GM12878 (cell line): Measurements from ENCODE around the gene ARL15. TPM values are rescaled to one million over a fixed set of nuclear protein-coding genes. Genes with fewer than 3 reads are reported as not detected.

Source experiments
- ATAC-seq: fragments of 200-7000 bp; cut with Tn5 transposase; 3 replicates; pipeline ENCODE4 v1.9.1; 2020; ENCODE audit warnings: mild to moderate bottlenecking, moderate library complexity
- BruUV-seq: library from RNA; stranded (reverse); fragments of 400-500 nt; replicated peaks from 2 replicates; lab custom pipeline; 2021; lab: Mats Ljungman, UMichigan
- CTCF ChIA-PET: fragments of 300-600 bp; sonication (Branson Sonifier 250); formaldehyde crosslinking; extraction: SDS; loops from one replicate; lab custom pipeline; 2021; ENCODE audit warnings: inconsistent platforms; lab: Yijun Ruan, JAX
- POLR2A ChIA-PET: fragments of 350-600 bp; formaldehyde crosslinking; extraction: SDS; loops from one replicate; lab custom pipeline; 2021; ENCODE audit warnings: inconsistent platforms; lab: Charles Lee
- RAD21 ChIA-PET: fragments of 300-600 bp; sonication (Branson Sonifier 250); formaldehyde crosslinking; loops from one replicate; lab custom pipeline; 2023; ENCODE audit warnings: antibody characterized with exemption; ENCODE audit not compliant: unreplicated experiment; lab: Charles Lee
- SMC1A ChIA-PET: fragments of 300-600 bp; sonication (Branson Sonifier 250); formaldehyde crosslinking; loops from one replicate; lab custom pipeline; 2023; ENCODE audit not compliant: unreplicated experiment, uncharacterized antibody; lab: Charles Lee
- DNase-seq: peaks from one replicate; pipeline ENCODE4 v3.0.0-alpha.2; 2011; ENCODE audit warnings: low read depth, low spot score
- FAIRE-seq: peaks from 3 replicates; lab custom pipeline; 2011; peaks lifted over from hg19 to GRCh38; lab: Jason Lieb, UNC
- H2AFZ ChIP-seq: 2 replicates; pipeline ENCODE4 v1.6.0; 2011; ENCODE audit warnings: low read depth, low read length, control low read depth; ENCODE audit not compliant: control insufficient read depth
- H3K27ac ChIP-seq: 2 replicates; pipeline ENCODE4 v1.5.1; 2011; ENCODE audit warnings: control low read depth; ENCODE audit not compliant: control insufficient read depth, insufficient read depth
- H3K27me3 ChIP-seq, 2 experiments: replicated peaks in 1 of 2; 2 replicates each; pipeline versions ENCODE4 v1.6.0 to v1.6.1; 2011; ENCODE audit warnings: low read length in 1 of 2; ENCODE audit not compliant: control insufficient read depth in 2 of 2, insufficient read depth in 2 of 2
- H3K36me3 ChIP-seq, 2 experiments: 2 replicates each; pipeline ENCODE4 v1.5.1; 2011; ENCODE audit warnings: low read length in 1 of 2; ENCODE audit not compliant: control insufficient read depth in 2 of 2, insufficient read depth in 2 of 2
- H3K4me1 ChIP-seq: 2 replicates; pipeline ENCODE4 v1.6.1; 2011; ENCODE audit warnings: mild to moderate bottlenecking, low read length, moderate library complexity, mixed read lengths; ENCODE audit not compliant: control insufficient read depth, insufficient read depth
- H3K4me2 ChIP-seq: 2 replicates; pipeline ENCODE4 v1.6.0; 2011; ENCODE audit warnings: control low read depth; ENCODE audit not compliant: control insufficient read depth, insufficient read depth
- H3K4me3 ChIP-seq: fragments of 200-600 bp; sonication (generic); 2 replicates; pipeline ENCODE4 v1.5.1; 2016
- H3K79me2 ChIP-seq: 2 replicates; pipeline ENCODE4 v1.6.0; 2011; ENCODE audit warnings: low read length; ENCODE audit not compliant: control insufficient read depth, insufficient read depth
- H3K9ac ChIP-seq: 2 replicates; pipeline ENCODE4 v1.8.0; 2011; ENCODE audit warnings: low read length, control low read depth, mixed read lengths; ENCODE audit not compliant: control insufficient read depth, insufficient read depth
- H3K9me3 ChIP-seq: replicated peaks from 3 replicates; pipeline ENCODE4 v1.5.1; 2011; ENCODE audit warnings: mild to moderate bottlenecking, low read length; ENCODE audit not compliant: control insufficient read depth, insufficient read depth
- H4K20me1 ChIP-seq: 2 replicates; pipeline ENCODE4 v1.6.0; 2011; ENCODE audit not compliant: control insufficient read depth, insufficient read depth
- GABPA ChIP-seq: IDR thresholded peaks from 2 replicates; pipeline ENCODE4 v1.6.1; 2014; ENCODE audit warnings: antibody characterized with exemption, low read depth, mild to moderate bottlenecking, inconsistent platforms
- HDAC2 ChIP-seq: fragments of 200-600 bp; sonication (generic); IDR thresholded peaks from 2 replicates; pipeline ENCODE4 v1.6.1; 2017
- POU2F2 ChIP-seq: IDR thresholded peaks from 3 replicates; pipeline ENCODE4 v1.6.1; 2011; ENCODE audit warnings: low read depth, mild to moderate bottlenecking, low read length, borderline replicate concordance
- SRF ChIP-seq, 2 experiments: IDR thresholded peaks; 2 replicates each; pipeline ENCODE4 v1.6.1; 2011; ENCODE audit warnings: low read depth in 2 of 2, low read length in 2 of 2, mild to moderate bottlenecking in 1 of 2, moderate library complexity in 1 of 2
- WGBS: methylation state at CpG from one replicate; pipeline ENCODE4 v1.1.6; 2016; ENCODE audit warnings: low lambda C conversion rate; ENCODE audit not compliant: insufficient replicate concordance, insufficient coverage; ENCODE audit errors: missing lambda C conversion rate; 5-methylcytosine and 5-hydroxymethylcytosine counted together
- in situ Hi-C: fragments of 300-500 bp; cut with MboI; formaldehyde crosslinking; loops from 9 replicates; pipeline ENCODE4 v1.14.3; 2018; ENCODE audit warnings: mixed read lengths
- intact Hi-C: fragments of 100-400 bp; cut with micrococcal nuclease; formaldehyde crosslinking; loops from one replicate; pipeline ENCODE4 v1.14.2; 2022; ENCODE audit not compliant: unreplicated experiment
- polyA plus RNA-seq, 11 experiments: library from polyadenylated mRNA; depleted of rRNA in 4 of 11; unstranded in 6 of 11; stranded (reverse) in 5 of 11; fragments of >200 nt; fragmentation: Nextera tagmentation in 4 of 11; fragmentation: Illumina TruSeq in 1 of 11; extraction: Ambion mirVana in 4 of 11; extraction: Trizol in 1 of 11; gene quantifications; 1 replicate in 1 of 11; 2 replicates in 10 of 11; pipeline versions ENCODE4 v1.2.1 to v1.2.3, GENCODE V29; 2011 to 2016; ENCODE audit warnings: inconsistent platforms in 2 of 11, missing spikeins in 2 of 11, low read depth in 1 of 11
- total RNA-seq, 4 experiments: library from RNA; depleted of rRNA in 3 of 4; stranded (reverse); fragments of >200 nt in 3 of 4; fragmentation: Illumina TruSeq in 1 of 4; extraction: Trizol in 1 of 4; gene quantifications; 2 replicates each; pipeline versions ENCODE4 v1.2.1 to v1.2.3, GENCODE V29; 2013 to 2021
- TF ChIP-seq, protein P1 (sequence below): fragments of 450-650 bp; IDR thresholded peaks from 2 replicates; pipeline ENCODE4 v1.6.1; 2016; ENCODE audit warnings: mild to moderate bottlenecking
- TF ChIP-seq, protein P2 (sequence below): fragments of 450-650 bp; IDR thresholded peaks from 2 replicates; pipeline ENCODE4 v1.6.1; 2018; ENCODE audit warnings: mild to moderate bottlenecking, low read depth, moderate library complexity; ENCODE audit not compliant: partially characterized antibody

Gene ARL15
- total and polyA plus RNA-seq, 10 of the 15 experiments (the other 5 are each of a cell fraction or from before 2014, with no cell fraction given) = 3.6 to 11.0 (median 7.7) TPM

DNA sequence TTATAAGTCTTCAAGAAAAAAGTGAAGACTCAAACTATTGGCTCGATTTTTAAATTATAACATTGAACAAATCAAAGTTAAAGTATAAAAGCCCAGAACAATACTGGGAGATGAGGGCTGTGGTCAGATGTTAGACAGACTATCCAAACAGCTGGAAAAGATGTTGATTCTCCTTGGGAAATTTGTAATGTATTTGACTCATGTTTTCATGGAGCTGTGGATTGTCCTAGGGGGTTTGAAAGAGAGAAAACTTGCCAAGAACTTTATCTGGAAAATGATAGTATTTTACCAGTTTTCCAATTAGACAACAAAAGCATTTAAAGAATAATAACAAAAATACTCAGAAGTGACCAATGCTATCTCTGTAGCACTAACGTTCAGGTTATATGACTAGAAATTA is 339.2 kb downstream of the ARL15 start:
- no peaks in the 10 kb centered on the region for H3K79me2 ChIP-seq
- WGBS = 13% methylated on average over 2 of the region's 2 CpGs
- H3K9ac ChIP-seq = no peak overlapping the region
- POLR2A ChIA-PET = no interaction called here
- in situ Hi-C loops = no loop called here
- TF ChIP-seq HDAC2 = no peak
- TF ChIP-seq POU2F2 = no peak
- TF ChIP-seq, protein P1, sequence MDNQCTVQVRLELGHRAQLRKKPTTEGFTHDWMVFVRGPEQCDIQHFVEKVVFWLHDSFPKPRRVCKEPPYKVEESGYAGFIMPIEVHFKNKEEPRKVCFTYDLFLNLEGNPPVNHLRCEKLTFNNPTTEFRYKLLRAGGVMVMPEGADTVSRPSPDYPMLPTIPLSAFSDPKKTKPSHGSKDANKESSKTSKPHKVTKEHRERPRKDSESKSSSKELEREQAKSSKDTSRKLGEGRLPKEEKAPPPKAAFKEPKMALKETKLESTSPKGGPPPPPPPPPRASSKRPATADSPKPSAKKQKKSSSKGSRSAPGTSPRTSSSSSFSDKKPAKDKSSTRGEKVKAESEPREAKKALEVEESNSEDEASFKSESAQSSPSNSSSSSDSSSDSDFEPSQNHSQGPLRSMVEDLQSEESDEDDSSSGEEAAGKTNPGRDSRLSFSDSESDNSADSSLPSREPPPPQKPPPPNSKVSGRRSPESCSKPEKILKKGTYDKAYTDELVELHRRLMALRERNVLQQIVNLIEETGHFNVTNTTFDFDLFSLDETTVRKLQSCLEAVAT = no peak
- TF ChIP-seq, protein P2, sequence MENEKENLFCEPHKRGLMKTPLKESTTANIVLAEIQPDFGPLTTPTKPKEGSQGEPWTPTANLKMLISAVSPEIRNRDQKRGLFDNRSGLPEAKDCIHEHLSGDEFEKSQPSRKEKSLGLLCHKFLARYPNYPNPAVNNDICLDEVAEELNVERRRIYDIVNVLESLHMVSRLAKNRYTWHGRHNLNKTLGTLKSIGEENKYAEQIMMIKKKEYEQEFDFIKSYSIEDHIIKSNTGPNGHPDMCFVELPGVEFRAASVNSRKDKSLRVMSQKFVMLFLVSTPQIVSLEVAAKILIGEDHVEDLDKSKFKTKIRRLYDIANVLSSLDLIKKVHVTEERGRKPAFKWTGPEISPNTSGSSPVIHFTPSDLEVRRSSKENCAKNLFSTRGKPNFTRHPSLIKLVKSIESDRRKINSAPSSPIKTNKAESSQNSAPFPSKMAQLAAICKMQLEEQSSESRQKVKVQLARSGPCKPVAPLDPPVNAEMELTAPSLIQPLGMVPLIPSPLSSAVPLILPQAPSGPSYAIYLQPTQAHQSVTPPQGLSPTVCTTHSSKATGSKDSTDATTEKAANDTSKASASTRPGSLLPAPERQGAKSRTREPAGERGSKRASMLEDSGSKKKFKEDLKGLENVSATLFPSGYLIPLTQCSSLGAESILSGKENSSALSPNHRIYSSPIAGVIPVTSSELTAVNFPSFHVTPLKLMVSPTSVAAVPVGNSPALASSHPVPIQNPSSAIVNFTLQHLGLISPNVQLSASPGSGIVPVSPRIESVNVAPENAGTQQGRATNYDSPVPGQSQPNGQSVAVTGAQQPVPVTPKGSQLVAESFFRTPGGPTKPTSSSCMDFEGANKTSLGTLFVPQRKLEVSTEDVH = no peak
- TF ChIP-seq GABPA = no peak
- no peak for TF ChIP-seq SRF (IDR thresholded peaks at IDR 0.05; ENCODE audit: low read depth in 2 of 2, low read length in 2 of 2)
- H3K4me3 ChIP-seq = no peak overlapping the region
- H3K4me1 ChIP-seq = no peaks in the 10 kb centered on the region
- H3K4me2 ChIP-seq = no peak overlapping the region
- no peak overlapping the region for H2AFZ ChIP-seq
- no TSS peak for BruUV-seq
- RAD21 ChIA-PET = no interaction called here
- no peak overlapping the region for H3K27ac ChIP-seq
- SMC1A ChIA-PET = no interaction called here
- intact Hi-C loops = no loop called here
- H3K27me3 ChIP-seq = no peaks in the 10 kb centered on the region
- H3K9me3 ChIP-seq = no peaks in the 10 kb centered on the region
- no peaks in the 10 kb centered on the region for H4K20me1 ChIP-seq
- FAIRE-seq (no peak), ATAC-seq (no peak), DNase-seq (no peak)
- CTCF ChIA-PET = no interaction called here
- H3K36me3 ChIP-seq = no peaks in the 10 kb centered on the region
